ENCODE measurements around the gene SENP8.

SENP8 gene

GRCh38 chr15:72174551-72175165 is 56.5 kb downstream of the SENP8 start:
- DNase-seq (ENCODE audit: low spot score in 2 of 2) (no peak), ATAC-seq (peak; percentile 22)
- H3K27ac Mint-ChIP-seq, result no peak overlapping the region
- peaks cover 7% of the 10 kb centered on the region for H3K4me1 Mint-ChIP-seq
- H3K4me3 Mint-ChIP-seq, result no peak overlapping the region
- H3K9me3 Mint-ChIP-seq, result no peaks in the 10 kb centered on the region
- no peaks in the 10 kb centered on the region for H3K36me3 Mint-ChIP-seq

- H3K9me3 Mint-ChIP-seq, result no peaks in the 10 kb centered on the region
- no peak for ATAC-seq
- DNase-seq (ENCODE audit: low spot score in 2 of 2), result no peak
- peak overlapping the region; percentile 32 for H3K27ac Mint-ChIP-seq
- peaks cover 7% of the 10 kb centered on the region for H3K4me1 Mint-ChIP-seq
- no peak overlapping the region for H3K4me3 Mint-ChIP-seq
- H3K36me3 Mint-ChIP-seq, result no peaks in the 10 kb centered on the region
These were observed 57.2 kb downstream of the SENP8 start for GRCh38 chr15:72175186-72176044.

- no peak for DNase-seq (ENCODE audit: low spot score in 2 of 2)
- no peaks in the 10 kb centered on the region for H3K9me3 Mint-ChIP-seq
- no peak overlapping the region for H3K27ac Mint-ChIP-seq
- peak; percentile 20 for ATAC-seq
- H3K36me3 Mint-ChIP-seq, result no peaks in the 10 kb centered on the region
- H3K4me3 Mint-ChIP-seq, result no peak overlapping the region
- H3K4me1 Mint-ChIP-seq, result peaks cover 7% of the 10 kb centered on the region
These were observed 58.0 kb downstream of the SENP8 start for GRCh38 chr15:72176159-72176558.

- H3K36me3 Mint-ChIP-seq, result no peaks in the 10 kb centered on the region
- H3K9me3 Mint-ChIP-seq, result no peaks in the 10 kb centered on the region
- H3K4me3 Mint-ChIP-seq, result no peak overlapping the region
- H3K4me1 Mint-ChIP-seq, result peaks cover 7% of the 10 kb centered on the region
- ATAC-seq (no peak), DNase-seq (ENCODE audit: low spot score in 2 of 2) (no peak)
- H3K27ac Mint-ChIP-seq, result no peak overlapping the region
These were observed 58.5 kb downstream of the SENP8 start for GRCh38 chr15:72176743-72177142.

DNA sequence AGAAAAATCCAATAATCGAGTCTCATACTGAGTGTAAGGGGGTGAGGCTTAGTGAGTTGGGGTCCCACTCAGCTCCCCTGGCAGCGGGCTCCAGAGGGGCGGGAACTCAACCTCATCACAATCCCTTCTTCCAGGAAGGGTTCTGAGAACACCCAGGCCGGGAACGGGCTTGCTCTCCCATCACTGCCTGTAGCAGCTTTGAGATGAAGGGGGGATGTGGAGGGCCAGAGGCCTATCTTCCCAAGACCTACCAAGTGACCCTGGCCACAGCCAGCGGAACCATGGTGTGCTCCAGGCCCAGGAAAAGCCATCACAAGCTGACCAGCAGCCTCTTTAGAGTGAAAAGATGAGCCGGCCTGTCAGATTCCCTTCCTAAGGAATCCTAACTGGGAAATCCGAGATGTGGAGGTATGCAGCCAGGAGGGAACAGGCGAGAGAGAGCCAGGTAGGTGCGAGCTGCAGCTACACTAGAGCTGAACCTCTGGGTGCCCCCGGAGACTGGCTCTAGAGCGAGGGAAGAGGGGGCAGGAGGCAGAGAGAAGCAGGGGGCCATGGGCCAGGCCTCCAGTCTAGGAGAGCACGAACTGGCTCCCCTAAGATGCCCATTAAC is 60.9 kb downstream of the SENP8 start:
- DNase-seq (ENCODE audit: low spot score in 2 of 2) (no peak), ATAC-seq (no peak)
- Mint-ChIP-seq H3K27ac (no peak overlapping the region), H3K4me1 (peaks cover 7% of the 10 kb centered on the region), H3K4me3 (no peak overlapping the region), H3K36me3 (no peaks in the 10 kb centered on the region), H3K9me3 (no peaks in the 10 kb centered on the region)

GRCh38 chr15:72179950-72180581 is 61.9 kb downstream of the SENP8 start:
- Mint-ChIP-seq H3K4me3 (no peak overlapping the region), H3K4me1 (peaks cover 5% of the 10 kb centered on the region), H3K9me3 (no peaks in the 10 kb centered on the region), H3K27ac (no peak overlapping the region), H3K36me3 (no peaks in the 10 kb centered on the region)
- peak; percentile 11 for ATAC-seq
- no peak for DNase-seq (ENCODE audit: low spot score in 2 of 2)

- no peak for DNase-seq (ENCODE audit: low spot score in 2 of 2)
- no peaks in the 10 kb centered on the region for H3K4me1 Mint-ChIP-seq
- H3K4me3 Mint-ChIP-seq, result no peak overlapping the region
- no peak for ATAC-seq
- H3K27ac Mint-ChIP-seq, result no peak overlapping the region
- H3K9me3 Mint-ChIP-seq, result no peaks in the 10 kb centered on the region
- no peaks in the 10 kb centered on the region for H3K36me3 Mint-ChIP-seq
These were observed 62.6 kb downstream of the SENP8 start for GRCh38 chr15:72180761-72181324.

- Mint-ChIP-seq H3K4me3 (no peak overlapping the region), H3K36me3 (no peaks in the 10 kb centered on the region), H3K4me1 (no peaks in the 10 kb centered on the region), H3K27ac (no peak overlapping the region), H3K9me3 (no peaks in the 10 kb centered on the region)
- ATAC-seq, result no peak
- no peak for DNase-seq (ENCODE audit: low spot score in 2 of 2)
These were observed 64.0 kb downstream of the SENP8 start for GRCh38 chr15:72182244-72182643.

GRCh38 chr15:72182673-72183072 is 64.5 kb downstream of the SENP8 start:
- H3K4me3 Mint-ChIP-seq, result no peak overlapping the region
- DNase-seq (ENCODE audit: low spot score in 2 of 2) (no peak), ATAC-seq (no peak)
- H3K9me3 Mint-ChIP-seq, result no peaks in the 10 kb centered on the region
- no peak overlapping the region for H3K27ac Mint-ChIP-seq
- H3K36me3 Mint-ChIP-seq, result no peaks in the 10 kb centered on the region
- no peaks in the 10 kb centered on the region for H3K4me1 Mint-ChIP-seq

DNA sequence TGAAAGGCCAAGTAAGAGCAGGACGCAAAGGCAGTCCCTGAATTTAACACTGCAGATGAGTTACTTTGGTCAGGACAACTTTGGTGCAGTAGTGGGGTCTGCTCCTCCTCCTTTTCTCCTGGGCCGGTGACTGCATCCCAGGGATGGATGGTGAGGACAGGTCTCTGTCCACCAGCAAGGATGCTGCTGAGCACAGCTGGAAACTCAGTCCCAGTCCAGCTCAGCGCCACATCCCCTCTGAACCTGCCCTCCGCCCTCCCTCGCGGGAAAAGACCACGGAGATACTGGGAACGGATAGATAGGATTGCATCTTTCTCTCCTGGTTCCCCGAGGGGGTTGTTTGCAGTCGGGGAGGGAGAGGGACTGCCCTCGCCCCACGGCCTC is 65.6 kb downstream of the SENP8 start:
- no peak for ATAC-seq
- H3K4me1 Mint-ChIP-seq, result no peaks in the 10 kb centered on the region

GRCh38 chr15:72184165-72184811 is 66.1 kb downstream of the SENP8 start:
- H3K9me3 Mint-ChIP-seq, result no peaks in the 10 kb centered on the region
- no peak for DNase-seq (ENCODE audit: low spot score in 2 of 2)
- H3K36me3 Mint-ChIP-seq, result no peaks in the 10 kb centered on the region
- no peak for ATAC-seq
- no peak overlapping the region for H3K4me3 Mint-ChIP-seq
- no peak overlapping the region for H3K27ac Mint-ChIP-seq
- H3K4me1 Mint-ChIP-seq, result no peaks in the 10 kb centered on the region

More for the DNA sequence above, 65.6 kb downstream of the SENP8 start:
- no peak overlapping the region for H3K4me3 Mint-ChIP-seq
- H3K27ac Mint-ChIP-seq, result no peak overlapping the region
- H3K9me3 Mint-ChIP-seq, result no peaks in the 10 kb centered on the region
- no peak for DNase-seq (ENCODE audit: low spot score in 2 of 2)
- no peaks in the 10 kb centered on the region for H3K36me3 Mint-ChIP-seq

- no peak overlapping the region for H3K27ac Mint-ChIP-seq
- H3K4me1 Mint-ChIP-seq, result no peaks in the 10 kb centered on the region
- H3K36me3 Mint-ChIP-seq, result no peaks in the 10 kb centered on the region
- H3K9me3 Mint-ChIP-seq, result no peaks in the 10 kb centered on the region
- no peak for ATAC-seq
- H3K4me3 Mint-ChIP-seq, result no peak overlapping the region
- no peak for DNase-seq (ENCODE audit: low spot score in 2 of 2)
These were observed 71.2 kb downstream of the SENP8 start for GRCh38 chr15:72189250-72189902.

DNA sequence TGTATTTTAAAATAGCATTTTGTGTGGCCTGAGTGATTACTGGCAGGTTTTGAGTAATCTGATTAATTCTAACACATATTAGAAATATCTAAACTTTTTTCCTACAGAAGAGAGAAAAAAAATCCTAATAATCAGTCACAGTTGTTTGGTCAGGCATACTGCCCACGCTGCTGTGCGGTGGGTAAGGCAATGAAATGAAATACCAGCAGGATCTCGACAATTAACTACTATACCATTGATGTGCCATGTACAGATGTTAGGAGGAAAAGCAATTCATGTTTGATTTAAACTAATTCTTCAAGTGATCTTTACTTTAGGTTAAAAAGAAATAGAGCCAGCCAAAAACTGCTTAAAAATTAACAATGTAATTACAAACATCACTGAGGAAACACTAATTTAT is 74.2 kb downstream of the SENP8 start:
- H3K9me3 Mint-ChIP-seq, result no peaks in the 10 kb centered on the region
- no peak overlapping the region for H3K27ac Mint-ChIP-seq
- H3K36me3 Mint-ChIP-seq, result peaks cover 16% of the 10 kb centered on the region
- H3K4me1 Mint-ChIP-seq, result no peaks in the 10 kb centered on the region
- ATAC-seq (no peak), DNase-seq (ENCODE audit: low spot score in 2 of 2) (no peak)
- H3K4me3 Mint-ChIP-seq, result no peak overlapping the region

Data from stimulated activated effector memory CD8-positive, alpha-beta T cell treated with anti-CD3 and anti-CD28 coated beads, Interleukin-12 subunit alpha, Interleukin-12 subunit beta, amount 100 ng/mL, for 72 hours (primary cell).